ENCODE results near the gene SGK1.
"Not testable (repeated sequence)": the region's sequence is repeated elsewhere in the genome, so short reads cannot be mapped to it uniquely, and the experiment has no call there.

Gene SGK1

DNA sequence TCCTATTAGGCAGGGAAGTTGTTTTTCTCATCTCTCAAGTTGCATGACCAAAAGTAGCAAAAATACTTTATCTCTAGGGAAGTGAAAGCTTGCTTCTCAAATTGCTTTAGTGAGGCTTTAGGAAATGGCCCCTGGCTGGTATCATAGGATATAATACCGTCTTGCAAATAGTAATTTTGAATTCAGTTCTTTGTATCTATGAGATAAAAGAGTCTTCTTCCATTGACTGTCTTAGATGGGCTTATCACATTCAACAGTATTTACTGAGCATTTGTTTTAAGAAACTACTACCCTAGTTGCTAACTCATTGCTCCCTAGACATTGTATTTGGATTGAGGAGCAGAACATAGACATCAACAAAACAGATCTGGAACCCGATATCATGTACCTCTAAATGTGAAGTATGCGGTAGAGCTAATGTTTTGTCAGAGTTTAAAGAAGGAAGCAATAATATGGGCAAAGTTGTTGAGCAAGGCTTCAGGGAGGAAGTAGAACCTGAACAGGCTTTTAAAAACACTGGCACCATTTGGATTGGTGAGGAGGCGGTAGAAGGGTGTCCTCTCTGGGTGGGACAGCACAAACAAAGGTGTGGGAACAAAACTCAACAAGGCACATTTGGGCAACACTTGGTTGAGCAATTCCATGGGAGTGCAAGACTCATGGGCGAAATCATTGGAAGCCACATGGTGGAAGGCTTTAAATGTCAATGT, 101.5 kb downstream of the SGK1 start:
- DNase-seq = no peak

DNA sequence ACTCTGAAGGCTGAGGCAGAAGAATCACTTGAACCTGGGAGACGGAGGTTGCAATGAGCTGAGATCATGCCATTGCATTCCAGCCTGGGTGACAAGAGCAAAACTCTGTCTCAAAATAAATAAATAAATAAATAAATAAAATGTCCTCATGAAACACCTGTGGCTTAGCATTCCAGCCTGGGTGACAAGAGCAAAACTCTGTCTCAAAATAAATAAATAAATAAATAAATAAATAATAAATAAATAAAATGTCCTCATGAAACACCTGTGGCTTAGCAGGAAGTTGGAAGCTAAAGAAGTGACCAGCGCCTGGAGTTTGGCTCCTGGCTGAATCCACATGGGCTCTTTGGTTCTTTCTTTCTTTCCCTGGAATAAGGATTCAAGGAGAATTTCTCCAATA, 104.5 kb downstream of the SGK1 start:
- not testable (repeated sequence) for DNase-seq

DNA sequence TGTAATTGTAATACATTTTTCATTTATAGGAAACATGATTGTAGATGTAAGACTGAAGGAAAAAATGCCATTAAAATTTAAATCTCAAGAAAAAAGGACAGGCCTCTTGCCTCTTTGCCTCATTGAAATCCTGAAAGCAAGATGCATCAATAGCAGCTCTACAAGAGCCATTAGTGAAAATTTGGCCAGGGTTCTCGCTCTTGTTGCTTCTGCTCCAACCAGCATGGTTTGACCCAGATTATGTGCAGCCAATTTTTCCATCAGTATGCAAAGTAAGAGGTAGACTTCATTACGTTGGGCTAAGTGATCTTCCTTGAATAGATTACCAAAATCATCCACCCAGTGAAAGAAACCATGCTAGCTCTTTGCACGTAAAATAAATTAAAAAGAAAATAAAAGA, 106.6 kb downstream of the SGK1 start:
- no peak for DNase-seq

DNA sequence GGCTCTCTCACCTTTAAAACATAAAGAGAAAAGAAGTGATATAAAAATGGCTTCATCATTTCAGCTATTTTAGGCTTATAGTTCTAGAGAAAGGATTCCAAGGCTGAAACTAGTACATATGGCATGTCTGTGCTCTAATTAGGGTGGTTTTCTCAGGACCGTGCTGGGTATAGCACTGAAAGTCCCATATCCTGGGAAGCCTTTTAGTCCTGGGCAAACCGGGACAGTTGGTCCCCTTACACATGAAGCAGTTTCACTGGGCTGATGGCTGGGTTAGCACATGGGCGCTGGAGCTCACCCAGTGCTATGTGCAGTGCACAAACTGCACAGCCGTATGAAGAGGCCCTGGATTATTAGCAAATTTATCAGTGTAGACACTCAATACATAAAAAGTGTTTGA, 110.5 kb downstream of the SGK1 start:
- no peak for DNase-seq

DNA sequence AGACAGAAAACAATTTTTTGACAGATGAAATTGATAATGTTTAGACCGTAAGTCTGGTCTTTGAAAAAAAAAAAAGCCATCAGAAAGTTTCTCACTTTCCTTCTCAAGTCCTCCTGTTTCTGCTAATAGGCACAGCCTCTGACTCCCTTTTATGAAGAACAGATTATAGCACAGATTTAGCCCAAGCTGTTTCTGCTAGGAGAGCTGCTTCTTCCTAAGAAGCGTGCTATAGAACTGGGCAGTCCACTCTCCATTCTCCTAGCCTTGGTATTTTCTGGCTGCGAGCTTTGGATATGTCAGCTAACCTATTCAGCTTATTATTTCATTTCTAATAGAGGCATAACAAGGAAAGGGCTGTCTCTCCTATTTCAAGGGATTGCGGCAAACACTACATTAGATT, 112.5 kb downstream of the SGK1 start:
- DNase-seq = no peak

DNA sequence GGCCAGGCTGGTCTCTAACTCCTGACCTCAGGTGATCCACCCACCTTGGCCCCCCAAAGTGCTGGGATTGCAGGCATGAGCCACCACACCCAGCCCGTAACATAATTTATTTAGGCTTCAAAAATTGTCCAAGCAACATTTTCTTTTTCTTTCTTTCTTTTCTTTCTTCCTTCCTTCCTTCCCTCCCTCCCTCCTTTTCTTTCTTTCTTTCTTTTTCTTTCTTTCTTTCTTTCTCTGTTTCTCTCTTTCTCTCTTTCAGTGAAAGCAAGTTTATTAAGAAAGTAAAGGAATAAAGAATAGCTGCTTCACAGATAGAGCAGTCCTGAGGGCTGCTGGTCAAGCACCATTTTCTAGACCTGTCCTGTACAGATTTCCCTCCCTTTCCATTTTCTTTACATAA, 113.2 kb downstream of the SGK1 start:
- not testable (repeated sequence) for DNase-seq

DNA sequence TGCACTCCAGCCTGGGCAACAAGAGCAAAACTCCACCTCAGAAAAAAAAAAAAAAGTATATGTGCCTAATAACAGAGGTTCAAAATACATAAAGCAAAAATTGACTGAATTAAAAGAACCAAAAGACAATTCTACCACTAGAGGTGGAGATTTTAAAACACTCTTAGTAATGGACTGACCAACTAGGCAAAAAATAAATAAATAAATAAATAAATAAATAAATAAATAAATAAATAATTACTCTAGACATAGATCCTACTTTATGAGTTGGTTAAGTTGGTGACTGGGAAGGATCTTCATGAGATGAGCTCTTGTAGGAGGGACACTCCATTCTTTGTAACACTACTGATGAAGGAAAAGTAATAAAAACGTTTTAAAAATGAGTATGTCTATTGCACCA, 113.9 kb downstream of the SGK1 start:
- DNase-seq = no peak

DNA sequence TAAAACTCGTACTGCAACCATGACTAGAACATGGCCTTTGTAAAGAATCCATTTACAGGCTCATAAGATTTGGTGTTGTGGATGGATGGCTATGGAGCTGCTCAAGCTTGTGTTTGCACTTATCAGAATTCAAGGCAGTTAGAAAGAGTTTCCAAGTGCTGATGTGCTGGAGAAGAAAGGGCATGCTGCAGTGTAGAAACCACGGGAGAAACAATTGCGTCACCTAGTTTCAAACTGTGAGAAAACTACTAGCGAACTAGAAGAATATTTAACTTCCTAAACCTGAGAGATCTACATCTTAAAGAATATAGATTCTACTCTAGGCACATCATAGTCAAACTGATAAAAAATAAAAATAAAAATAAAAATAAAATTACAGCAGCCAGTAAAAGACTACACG, 116.2 kb downstream of the SGK1 start:
- DNase-seq = no peak

DNA sequence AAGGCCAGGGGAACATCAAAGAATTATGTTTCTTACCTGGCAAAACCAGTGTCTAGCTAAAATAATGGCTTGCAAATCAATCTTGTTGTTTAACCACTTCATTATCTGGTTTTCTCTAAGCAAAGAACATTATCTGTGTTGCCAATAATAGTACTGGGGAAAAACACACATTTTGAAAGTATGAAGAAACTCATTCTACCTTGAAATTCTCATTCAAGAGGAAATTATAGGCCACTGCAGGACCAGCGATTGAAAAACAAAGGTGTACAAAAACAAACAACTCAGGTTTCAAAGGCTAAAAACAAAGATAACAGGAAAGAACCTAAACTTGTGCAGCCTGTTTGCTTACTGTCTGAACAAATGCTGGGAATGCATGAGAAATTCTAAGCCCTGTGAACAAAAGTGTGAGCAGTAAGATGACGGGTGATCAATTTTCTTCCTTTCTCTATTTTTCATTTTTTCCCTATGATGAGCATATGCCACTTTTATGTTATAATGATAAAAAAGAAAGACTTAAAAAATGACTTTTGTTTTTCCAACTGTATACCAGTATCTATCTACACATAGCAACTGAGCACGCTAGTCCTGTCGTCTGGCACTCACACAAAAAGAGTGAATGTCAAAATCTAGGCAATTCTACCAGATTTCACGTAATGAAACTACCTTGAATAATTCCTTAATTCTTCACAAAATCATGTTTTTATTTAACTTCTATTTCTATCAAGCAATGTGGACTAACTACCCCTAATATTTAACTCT, 117.9 kb downstream of the SGK1 start:
- DNase-seq = no peak

DNA sequence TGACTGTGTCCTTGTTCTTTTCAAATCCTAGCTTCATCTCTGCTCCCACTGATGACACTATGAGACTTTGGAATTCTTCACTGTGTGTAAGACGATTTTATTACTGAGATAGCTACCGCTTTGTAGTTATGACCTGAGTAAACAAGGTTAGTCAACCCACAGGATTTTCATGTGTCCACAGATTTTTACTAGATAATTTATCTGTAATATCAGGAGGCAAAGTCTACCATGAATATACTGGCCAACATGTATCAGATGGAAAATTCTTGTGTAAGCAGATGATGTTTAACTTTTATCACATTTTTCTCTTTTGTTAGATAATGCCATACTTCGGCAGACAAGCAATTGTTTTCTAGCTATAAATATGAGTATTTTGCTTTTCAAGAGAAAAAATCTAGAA, 119.8 kb downstream of the SGK1 start:
- DNase-seq = no peak

DNA sequence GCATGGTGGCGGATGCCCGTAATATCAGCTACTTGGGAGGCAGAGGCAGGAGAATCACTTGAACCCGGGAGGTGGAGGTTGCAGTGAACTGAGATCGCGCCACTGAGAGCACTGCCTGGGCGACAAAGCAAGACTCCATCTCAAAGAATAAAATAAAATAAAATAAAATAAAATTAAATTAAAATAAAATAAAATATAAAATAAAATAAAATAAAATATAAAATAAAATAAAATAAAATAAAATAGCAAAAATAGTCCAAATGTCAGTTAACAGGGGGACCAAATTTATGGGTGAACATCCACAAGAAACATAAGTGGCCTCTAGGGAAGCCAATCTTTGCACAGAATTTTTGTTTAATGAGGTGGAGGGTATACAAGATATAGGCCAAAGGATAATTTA, 120.2 kb downstream of the SGK1 start:
- DNase-seq = not testable (repeated sequence)

DNA sequence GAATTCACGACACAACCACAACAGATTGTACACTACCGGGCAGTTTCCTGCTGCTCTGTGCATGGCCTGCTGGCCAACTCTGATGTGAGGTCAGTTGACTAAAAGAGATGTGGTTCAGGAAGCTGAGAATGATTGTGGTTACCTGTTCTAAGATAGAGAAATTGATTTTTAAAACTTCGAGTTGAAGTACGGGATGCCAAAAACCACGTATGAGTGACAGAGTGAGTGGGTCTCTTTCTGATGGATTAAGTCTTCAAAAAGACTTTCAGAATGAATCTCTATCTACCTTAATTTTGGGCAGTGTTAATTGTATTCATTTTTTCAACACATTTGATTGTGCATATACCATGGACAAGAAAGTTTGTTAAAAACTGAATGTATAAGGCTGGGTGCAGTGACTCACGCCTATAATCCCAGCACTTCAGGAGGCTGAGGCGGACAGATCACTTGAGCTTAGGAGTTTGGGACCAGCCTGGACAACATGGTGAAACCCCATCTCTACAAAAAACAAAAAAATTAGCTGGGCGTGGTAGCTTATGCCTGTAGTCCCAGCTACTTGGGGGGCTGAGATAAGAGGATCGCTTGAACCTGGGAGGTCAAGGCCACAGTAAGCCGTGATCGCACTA, 121.2 kb downstream of the SGK1 start:
- DNase-seq = no peak

DNA sequence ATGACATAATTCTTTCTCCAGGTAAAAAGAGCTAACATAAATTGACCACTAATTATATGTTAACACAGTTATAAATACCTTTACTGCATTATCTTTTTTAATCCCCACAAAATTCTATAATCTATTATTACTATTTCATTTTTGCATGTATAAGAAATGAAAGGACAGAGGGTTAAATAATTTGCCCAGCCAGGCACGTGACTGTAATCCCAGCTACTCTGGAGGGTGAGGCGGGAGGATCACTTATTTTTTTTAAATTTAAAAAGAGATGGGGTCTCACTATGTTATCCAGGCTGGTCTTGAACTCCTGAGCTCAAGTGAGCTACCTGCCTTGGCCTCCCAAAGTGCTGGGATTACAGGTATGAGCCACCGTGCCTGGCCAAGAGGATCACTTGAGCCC, 121.9 kb downstream of the SGK1 start:
- DNase-seq = no peak

DNA sequence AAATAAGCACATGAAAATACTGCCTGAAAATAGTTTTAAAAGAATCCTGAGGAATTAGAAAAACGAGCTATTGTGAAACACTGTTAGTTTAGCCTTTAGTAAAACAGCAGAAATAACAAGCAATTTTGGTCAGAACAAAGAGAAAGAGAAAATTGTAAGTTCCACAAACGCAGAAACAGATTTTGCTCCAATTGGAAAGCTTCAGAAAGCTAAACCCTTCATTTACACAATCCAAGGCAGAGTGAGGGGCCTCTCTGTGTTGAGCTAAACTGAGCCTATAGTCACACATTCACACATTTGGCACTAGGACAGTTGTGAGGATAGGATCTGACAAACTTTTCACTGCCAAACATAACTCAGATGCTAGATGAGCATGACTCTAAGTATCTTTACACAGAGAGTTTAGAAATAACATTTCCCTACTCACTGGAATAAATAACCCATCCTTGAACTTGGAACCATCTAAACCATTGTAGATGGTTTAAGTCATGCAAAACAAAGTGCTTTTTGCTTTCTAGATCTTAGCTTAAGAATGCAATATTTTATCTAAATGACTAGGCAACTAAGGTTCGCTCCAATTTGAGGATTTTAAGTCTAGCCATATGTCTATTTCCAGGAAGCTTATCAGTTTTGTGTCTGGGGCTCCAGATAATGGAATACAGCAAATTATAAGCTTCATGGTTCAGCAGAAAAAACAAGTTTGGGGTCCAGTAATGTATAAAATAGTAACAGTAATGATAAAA, 122.6 kb downstream of the SGK1 start:
- DNase-seq = no peak

DNA sequence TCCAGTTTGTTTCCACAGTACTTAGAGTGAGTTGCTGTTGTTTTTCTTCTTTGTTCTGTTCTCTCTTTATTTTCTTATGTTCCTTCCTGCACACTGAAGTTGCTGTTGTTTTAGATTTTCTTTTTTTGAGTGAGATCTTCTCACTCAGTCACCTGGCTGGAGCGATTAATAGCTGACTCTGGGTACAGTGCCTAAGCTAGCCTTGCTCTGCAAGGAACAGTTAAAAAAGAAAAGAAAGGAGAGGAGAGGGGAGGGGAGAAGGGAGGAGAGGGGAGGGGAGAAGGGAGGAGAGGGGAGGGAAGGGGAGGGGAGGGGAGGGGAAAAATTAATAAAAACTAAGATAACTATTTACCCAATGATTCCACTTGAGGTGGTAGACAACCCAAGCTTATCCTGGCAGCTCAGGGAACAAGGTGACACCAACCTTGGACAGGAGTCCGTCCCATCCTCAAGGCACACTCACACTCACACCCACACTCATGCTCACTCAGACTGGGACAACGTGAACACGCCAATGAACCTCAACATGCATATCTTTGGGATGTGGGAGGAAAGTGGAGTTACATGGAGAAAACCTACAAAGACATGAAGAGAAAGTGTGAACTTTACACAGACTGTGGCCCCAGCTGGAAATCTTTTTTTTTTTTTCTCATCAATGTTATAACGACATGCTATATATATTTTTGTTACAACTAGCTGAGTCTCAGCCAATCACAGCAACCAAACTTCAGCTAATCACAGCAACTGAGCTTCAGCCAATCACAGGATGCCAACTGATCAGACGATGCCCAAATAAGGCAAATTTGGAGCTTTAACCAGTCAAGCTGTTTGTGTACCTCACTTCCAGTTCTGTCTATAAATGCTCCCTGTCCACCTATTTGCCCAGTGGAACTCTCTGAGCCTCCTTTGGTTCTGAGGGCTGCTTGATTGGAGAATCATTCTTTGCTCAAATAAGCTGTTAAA, 124.1 kb downstream of the SGK1 start:
- DNase-seq = no peak

DNA sequence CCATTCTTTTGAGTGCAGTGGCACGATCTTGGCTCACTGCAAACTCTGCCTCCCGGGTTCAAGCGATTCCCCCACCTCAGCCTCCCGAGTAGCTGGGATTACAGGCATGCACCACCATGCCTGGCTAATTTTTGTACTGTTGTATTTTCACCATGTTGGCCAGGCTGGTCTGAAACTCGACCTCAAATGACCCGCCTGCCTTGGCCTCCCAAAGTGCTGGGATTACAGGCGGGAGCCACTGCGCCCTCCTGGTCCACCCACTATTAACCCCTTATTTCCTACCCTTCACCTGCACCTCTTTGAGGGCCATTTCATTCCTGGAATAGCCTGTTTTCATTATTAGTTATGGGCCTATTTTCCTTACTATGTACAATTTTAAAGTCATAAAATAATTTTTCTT, 125.3 kb downstream of the SGK1 start:
- DNase-seq = not testable (repeated sequence)

DNA sequence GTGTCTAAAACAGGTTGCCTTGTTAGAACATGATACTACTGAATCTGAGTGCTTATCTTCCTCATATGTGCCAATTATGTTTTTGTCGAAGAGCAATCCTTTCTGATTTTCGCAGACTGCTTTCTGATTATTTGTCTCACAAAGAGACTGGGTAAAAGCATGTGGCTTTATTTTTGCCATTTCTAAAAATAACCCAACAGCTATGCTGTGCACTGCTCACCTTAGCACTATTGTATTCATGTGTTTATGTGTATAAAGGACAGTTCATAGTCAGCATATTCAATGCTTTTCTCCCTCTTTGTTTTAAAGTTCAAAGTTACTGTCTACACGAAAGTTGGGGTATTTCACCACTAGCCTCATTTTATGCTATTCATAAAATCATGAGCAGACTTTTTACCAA, 127.0 kb downstream of the SGK1 start:
- DNase-seq = no peak

DNA sequence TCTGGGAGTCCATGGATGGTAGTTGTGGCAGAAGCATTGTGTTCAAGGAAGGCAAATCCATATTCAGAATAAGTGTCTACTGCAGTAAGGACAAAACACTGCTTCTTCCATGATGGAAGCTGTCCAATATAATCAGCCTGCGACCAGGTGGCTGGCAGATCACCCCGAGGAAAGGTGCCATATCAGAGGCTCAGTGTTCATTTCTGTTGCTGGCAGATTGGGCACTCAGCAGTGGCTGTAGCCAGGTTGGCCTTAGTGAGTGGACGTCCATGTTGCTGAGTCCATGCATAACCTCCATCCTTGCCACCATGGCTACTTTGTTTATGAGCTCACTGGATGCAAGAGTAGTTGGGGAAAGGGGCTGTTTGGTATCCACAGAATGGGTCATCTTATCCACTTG, 130.2 kb downstream of the SGK1 start:
- DNase-seq = no peak

DNA sequence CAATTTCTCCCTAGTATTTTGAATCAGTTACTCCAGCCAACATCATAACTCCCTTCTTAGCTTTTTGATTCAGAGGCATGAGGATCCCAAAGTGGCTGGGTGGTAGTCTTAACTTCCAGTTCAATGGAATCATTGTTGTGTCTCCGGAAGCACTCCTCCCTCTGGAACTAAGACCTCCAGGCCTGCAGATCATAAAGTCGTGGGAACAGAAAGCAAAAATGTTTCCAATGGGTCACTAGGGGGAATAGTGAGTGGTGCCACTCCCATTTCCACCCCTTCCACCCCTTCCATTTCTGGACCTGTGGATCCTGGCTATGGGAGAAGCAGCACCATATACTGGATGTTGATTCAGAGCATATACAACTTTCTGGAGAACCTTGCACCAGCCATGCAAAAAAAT, 130.8 kb downstream of the SGK1 start:
- no peak for DNase-seq

DNA sequence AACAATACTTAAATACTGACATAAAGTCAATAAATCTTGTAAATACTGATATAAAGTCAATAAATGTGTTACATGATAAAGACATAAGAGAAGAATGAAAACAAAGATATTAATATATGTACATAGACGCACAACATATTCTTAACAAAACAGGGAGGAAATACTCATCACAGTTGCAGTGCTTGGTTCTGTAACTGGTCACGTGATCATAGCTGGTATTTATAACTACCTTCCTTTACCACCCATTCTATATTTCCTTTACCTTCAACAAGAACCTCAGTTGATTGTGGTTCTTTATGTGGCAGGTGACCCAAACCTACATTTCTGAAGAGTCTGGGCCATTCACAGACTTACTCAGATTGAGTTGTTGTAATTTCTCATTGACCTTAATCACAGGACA, 131.6 kb downstream of the SGK1 start:
- no peak for DNase-seq

DNA sequence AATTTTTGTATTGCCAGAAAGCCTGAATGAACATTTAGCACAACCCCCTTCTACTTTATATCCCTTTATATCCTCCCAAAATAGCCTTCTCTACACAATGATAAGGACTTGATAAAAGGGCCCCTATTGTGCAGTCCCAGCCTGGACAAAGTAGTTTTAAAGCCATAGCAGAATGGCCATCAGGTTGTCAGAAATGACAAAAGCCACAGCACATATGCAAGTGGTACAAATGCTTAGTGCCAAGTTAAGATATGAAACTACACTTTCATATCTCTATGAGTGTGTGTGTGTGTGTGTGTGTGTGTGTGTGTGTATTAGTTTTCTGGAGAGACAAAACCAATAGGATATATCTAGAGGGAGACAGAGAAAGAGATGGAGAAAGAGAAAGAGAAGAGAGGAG, 132.6 kb downstream of the SGK1 start:
- DNase-seq = no peak

DNA sequence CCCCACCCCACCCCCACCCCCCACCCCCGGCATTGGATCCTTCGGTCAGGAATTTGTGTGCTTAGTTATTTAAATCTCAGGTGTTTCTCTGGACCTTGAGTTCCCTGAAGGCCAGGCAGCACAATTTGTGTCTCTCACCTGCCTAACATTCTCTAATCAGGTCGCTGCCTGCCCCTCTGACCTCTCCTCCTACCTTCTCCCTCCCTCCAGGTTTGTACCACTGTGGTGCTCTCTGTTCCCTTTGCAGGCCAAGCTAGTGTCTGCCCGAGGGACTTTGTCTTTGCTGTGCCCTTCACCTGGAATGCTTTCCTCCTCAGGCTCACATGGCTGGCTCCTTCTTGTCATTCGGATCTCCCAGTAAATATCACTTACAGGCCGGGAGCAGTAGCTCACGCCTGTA, 134.1 kb downstream of the SGK1 start:
- no peak for DNase-seq
